Measurements from ENCODE around the gene ZMIZ1. TPM values are rescaled to one million over a fixed set of nuclear protein-coding genes. Genes with fewer than 3 reads are reported as not detected.

ZMIZ1 gene
- total RNA-seq, 1 experiment from 2014 or later: 28.4 TPM

DNA sequence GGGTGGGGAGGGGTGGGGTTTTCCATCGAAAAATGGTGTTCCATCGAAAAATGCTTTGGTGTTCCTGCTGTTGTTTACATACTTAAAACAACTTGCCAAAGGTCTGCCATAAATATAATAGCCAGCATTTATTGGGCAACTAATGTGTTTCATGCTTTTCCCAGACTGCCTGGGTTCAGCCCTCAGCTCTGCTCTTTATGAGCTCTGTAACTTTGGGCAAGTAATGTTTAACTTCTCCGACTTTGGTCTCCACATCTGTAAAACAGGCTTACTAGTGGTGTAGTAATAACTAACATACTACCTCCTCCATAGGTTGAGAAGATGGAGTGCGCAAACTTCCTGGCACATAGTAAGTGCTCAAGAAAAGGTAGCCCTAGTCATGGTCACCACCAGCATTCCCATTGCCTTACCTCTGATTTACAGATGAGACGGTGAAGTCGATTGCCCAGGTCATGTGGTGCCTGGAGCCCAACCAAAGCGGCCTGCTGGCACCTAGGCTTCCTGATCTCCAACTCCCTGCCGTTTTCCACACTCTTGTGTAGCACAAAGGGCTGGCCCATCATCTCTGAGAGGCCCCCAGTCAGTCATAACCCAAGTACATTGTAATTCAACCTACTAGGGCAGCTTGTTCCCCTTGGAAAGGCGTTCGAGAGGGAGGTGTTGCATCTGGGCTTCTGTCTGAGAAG lies 8.9 kb downstream of the ZMIZ1 start:
- no peak for ATAC-seq
- POLR2A ChIA-PET: no interaction called here
- Histone ChIP-seq H3K27ac (ENCODE audit: low read depth, low read length) (no peak overlapping the region), H4K20me1 (ENCODE audit: insufficient read depth) (no peaks in the 10 kb centered on the region), H3K9me2 (ENCODE audit: insufficient read depth) (no peaks in the 10 kb centered on the region), H3K4me2 (ENCODE audit: low read length) (peak overlapping the region; percentile 74; the same call in 1 of the 2 replicates), H2AFZ (ENCODE audit: low read depth, low read length, poor library complexity, severe bottlenecking) (no peak overlapping the region), H3K9me3 (ENCODE audit: control insufficient read depth in 1 of 2, insufficient read depth in 1 of 2, low read depth in 1 of 2, low read length in 2 of 2) (no peaks in the 10 kb centered on the region), H3K9ac (ENCODE audit: low read length) (no peak overlapping the region), H3K79me2 (ENCODE audit: insufficient read depth, low read length) (peaks cover 86% of the 10 kb centered on the region), H3K27me3 (ENCODE audit: insufficient read depth, low read length) (no peaks in the 10 kb centered on the region), H3K36me3 (ENCODE audit: control insufficient read depth in 1 of 2, insufficient read depth in 2 of 2, low read length in 2 of 2) (no peaks in the 10 kb centered on the region), H3K4me3 (replicated peaks in 1 of 2; ENCODE audit: low read depth in 1 of 2, low read length in 2 of 2) (no peak overlapping the region), H3K4me1 (ENCODE audit: control insufficient read depth in 1 of 2, insufficient read depth in 2 of 2, low read length in 2 of 2) (peaks cover 54 to 84% of the 10 kb centered on the region in 2 experiments)
- RAD21 ChIA-PET (ENCODE audit: low non-redundant PET in 1 of 2, low total read pairs in 2 of 2, uncharacterized antibody in 2 of 2, unreplicated experiment in 2 of 2): interaction anchor here in 1 of 2 experiments (0.6 kb wide), 1 partner anchor 71 kb away, joined by 3 read pairs; no protein-coding TSS in a partner anchor
- TF ChIP-seq, protein P1, sequence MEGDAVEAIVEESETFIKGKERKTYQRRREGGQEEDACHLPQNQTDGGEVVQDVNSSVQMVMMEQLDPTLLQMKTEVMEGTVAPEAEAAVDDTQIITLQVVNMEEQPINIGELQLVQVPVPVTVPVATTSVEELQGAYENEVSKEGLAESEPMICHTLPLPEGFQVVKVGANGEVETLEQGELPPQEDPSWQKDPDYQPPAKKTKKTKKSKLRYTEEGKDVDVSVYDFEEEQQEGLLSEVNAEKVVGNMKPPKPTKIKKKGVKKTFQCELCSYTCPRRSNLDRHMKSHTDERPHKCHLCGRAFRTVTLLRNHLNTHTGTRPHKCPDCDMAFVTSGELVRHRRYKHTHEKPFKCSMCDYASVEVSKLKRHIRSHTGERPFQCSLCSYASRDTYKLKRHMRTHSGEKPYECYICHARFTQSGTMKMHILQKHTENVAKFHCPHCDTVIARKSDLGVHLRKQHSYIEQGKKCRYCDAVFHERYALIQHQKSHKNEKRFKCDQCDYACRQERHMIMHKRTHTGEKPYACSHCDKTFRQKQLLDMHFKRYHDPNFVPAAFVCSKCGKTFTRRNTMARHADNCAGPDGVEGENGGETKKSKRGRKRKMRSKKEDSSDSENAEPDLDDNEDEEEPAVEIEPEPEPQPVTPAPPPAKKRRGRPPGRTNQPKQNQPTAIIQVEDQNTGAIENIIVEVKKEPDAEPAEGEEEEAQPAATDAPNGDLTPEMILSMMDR (IDR thresholded peaks at IDR 0.05 in 2 of 3, conservative IDR thresholded peaks at IDR 0.05 in 1 of 3; ENCODE audit: borderline replicate concordance in 1 of 3, insufficient read depth in 1 of 3, low read depth in 2 of 3, low read length in 2 of 3): no peak
- TF ChIP-seq SRF (IDR thresholded peaks at IDR 0.05; ENCODE audit: low read depth): no peak
- TF ChIP-seq TCF7L2 (IDR thresholded peaks at IDR 0.05; ENCODE audit: borderline replicate concordance, extremely low read depth, insufficient read depth, insufficient read length): no peak
- no peak for TF ChIP-seq POLR2A (IDR thresholded peaks at IDR 0.05; ENCODE audit: borderline replicate concordance, extremely low read depth, insufficient read depth, insufficient read length)
- no peak for TF ChIP-seq ELF1 (IDR thresholded peaks at IDR 0.05; ENCODE audit: borderline replicate concordance, low read depth)
- no peak for TF ChIP-seq EGR1 (IDR thresholded peaks at IDR 0.05; ENCODE audit: low read depth)
- TF ChIP-seq SIN3A (IDR thresholded peaks at IDR 0.05; ENCODE audit: low read depth): no peak
- no peak for TF ChIP-seq ZNF274 (IDR thresholded peaks at IDR 0.05; ENCODE audit: low read depth, low read length)
- no peak for TF ChIP-seq ATF3 (IDR thresholded peaks at IDR 0.05)
- TF ChIP-seq ZFX (IDR thresholded peaks at IDR 0.05): no peak
- TF ChIP-seq SP1 (IDR thresholded peaks at IDR 0.05; ENCODE audit: low read depth): no peak
- TF ChIP-seq FOSL1 (IDR thresholded peaks at IDR 0.05; ENCODE audit: low read depth): no peak
- no peak for TF ChIP-seq RAD21 (IDR thresholded peaks at IDR 0.05; ENCODE audit: low read depth)
- no peak for DNase-seq (ENCODE audit: low read depth, low spot score)
- CTCF ChIA-PET: interaction anchor here (1.4 kb wide), 1 partner anchor 117 kb away, joined by 4 read pairs; no protein-coding TSS in a partner anchor
- BruUV-seq (replicated peaks): no TSS peak
- intact Hi-C loops (cut with micrococcal nuclease): no loop called here
